ENCODE data around the gene SETDB1. TPM values are rescaled to one million over a fixed set of nuclear protein-coding genes. Genes with fewer than 3 reads are reported as not detected.
A peak's percentile ranks its signal among the peaks of the same experiment; 100 is the strongest.
"Not testable (repeated sequence)": the region's sequence is repeated elsewhere in the genome, so short reads cannot be mapped to it uniquely, and the experiment has no call there.

Gene SETDB1
- 10 to 100 TPM; 44.0 to 51.0 TPM for total RNA-seq
- total RNA-seq = 59.2 to 81.4 reads per million in 2 donors

GRCh38 chr1:150926097-150926741 lies at the start of gene SETDB1:
SETDB1 (plus strand) TSS chr1:150926363; CDS start chr1:150927715, 1,352 bp downstream.
- no peaks in the 10 kb centered on the region for H3K27me3 Mint-ChIP-seq
- peak within 1 kb of the TSS; percentile 95 for H3K4me3 Mint-ChIP-seq
- H3K36me3 Mint-ChIP-seq (ENCODE audit: low read depth) = peaks cover 13% of the 10 kb centered on the region
- no peaks in the 10 kb centered on the region for H3K9me3 ChIP-seq (ENCODE audit: control insufficient read depth, low read length, poor library complexity, severe bottlenecking)
- ATAC-seq = peak; percentile 97
- DNase-seq = peak; percentile 73 to 82 (median 80)
- H3K27ac Mint-ChIP-seq = peak within 1 kb of the TSS; percentile 94
- peaks cover 18% of the 10 kb centered on the region for H3K4me1 Mint-ChIP-seq

- peaks cover 10% of the 10 kb centered on the region for H3K27me3 Mint-ChIP-seq
- H3K36me3 Mint-ChIP-seq (ENCODE audit: low read depth); H3K9me3 ChIP-seq (ENCODE audit: control insufficient read depth, low read length, poor library complexity, severe bottlenecking); DNase-seq; ATAC-seq; H3K27ac Mint-ChIP-seq; H3K4me3 Mint-ChIP-seq: not testable (repeated sequence)
- H3K4me1 Mint-ChIP-seq = peaks cover 18% of the 10 kb centered on the region
These were observed 47.2 kb upstream of the SETDB1 start for GRCh38 chr1:150878931-150879330.

GRCh38 chr1:150881331-150882070 lies 44.7 kb upstream of the SETDB1 start:
- Mint-ChIP-seq H3K27ac (no peak overlapping the region), H3K27me3 (peaks cover 10% of the 10 kb centered on the region), H3K4me1 (peaks cover 5% of the 10 kb centered on the region), H3K36me3 (ENCODE audit: low read depth) (no peaks in the 10 kb centered on the region), H3K4me3 (no peak overlapping the region)
- DNase-seq (no peak), ATAC-seq (no peak)
- H3K9me3 ChIP-seq (ENCODE audit: control insufficient read depth, low read length, poor library complexity, severe bottlenecking) = no peaks in the 10 kb centered on the region

GRCh38 chr1:150883121-150883520 lies 43.0 kb upstream of the SETDB1 start:
- Mint-ChIP-seq H3K27me3 (peaks cover 10% of the 10 kb centered on the region), H3K27ac (peak overlapping the region; percentile 19)
- H3K36me3 Mint-ChIP-seq (ENCODE audit: low read depth); H3K4me3 Mint-ChIP-seq; H3K9me3 ChIP-seq (ENCODE audit: control insufficient read depth, low read length, poor library complexity, severe bottlenecking); H3K4me1 Mint-ChIP-seq; DNase-seq; ATAC-seq: not testable (repeated sequence)

GRCh38 chr1:150887018-150887417 lies 39.1 kb upstream of the SETDB1 start, which contains the start of gene CTXND2:
CTXND2 (plus strand) TSS chr1:150887136; CDS start chr1:150912315, 25,179 bp downstream.
- Mint-ChIP-seq H3K4me1 (peaks cover 21% of the 10 kb centered on the region), H3K4me3 (no peak within 1 kb of the TSS), H3K27me3 (peaks cover 10% of the 10 kb centered on the region), H3K27ac (no peak within 1 kb of the TSS), H3K36me3 (ENCODE audit: low read depth) (peaks cover 3% of the 10 kb centered on the region)
- DNase-seq (no peak), ATAC-seq (no peak)
- no peaks in the 10 kb centered on the region for H3K9me3 ChIP-seq (ENCODE audit: control insufficient read depth, low read length, poor library complexity, severe bottlenecking)

- DNase-seq (no peak), ATAC-seq (no peak)
- H3K4me1 Mint-ChIP-seq = peaks cover 18% of the 10 kb centered on the region
- no peak overlapping the region for H3K4me3 Mint-ChIP-seq
- H3K36me3 Mint-ChIP-seq (ENCODE audit: low read depth) = peaks cover 3% of the 10 kb centered on the region
- no peak overlapping the region for H3K27ac Mint-ChIP-seq
- peaks cover 2% of the 10 kb centered on the region for H3K27me3 Mint-ChIP-seq
- H3K9me3 ChIP-seq (ENCODE audit: control insufficient read depth, low read length, poor library complexity, severe bottlenecking) = no peaks in the 10 kb centered on the region
These were observed 37.4 kb upstream of the SETDB1 start for GRCh38 chr1:150888727-150889126.

GRCh38 chr1:150890033-150890416 lies 36.1 kb upstream of the SETDB1 start:
- H3K9me3 ChIP-seq (ENCODE audit: control insufficient read depth, low read length, poor library complexity, severe bottlenecking) = no peaks in the 10 kb centered on the region
- H3K27me3 Mint-ChIP-seq = no peaks in the 10 kb centered on the region
- peak; percentile 61 for ATAC-seq
- H3K4me1 Mint-ChIP-seq = peaks cover 16% of the 10 kb centered on the region
- no peak for DNase-seq
- no peak overlapping the region for H3K27ac Mint-ChIP-seq
- H3K4me3 Mint-ChIP-seq = peak overlapping the region; percentile 49
- peaks cover 3% of the 10 kb centered on the region for H3K36me3 Mint-ChIP-seq (ENCODE audit: low read depth)

- ATAC-seq (no peak), DNase-seq (no peak)
- H3K27ac Mint-ChIP-seq = no peak overlapping the region
- H3K27me3 Mint-ChIP-seq = peaks cover 17% of the 10 kb centered on the region
- no peaks in the 10 kb centered on the region for H3K9me3 ChIP-seq (ENCODE audit: control insufficient read depth, low read length, poor library complexity, severe bottlenecking)
- peaks cover 3% of the 10 kb centered on the region for H3K36me3 Mint-ChIP-seq (ENCODE audit: low read depth)
- H3K4me1 Mint-ChIP-seq = peaks cover 16% of the 10 kb centered on the region
- no peak overlapping the region for H3K4me3 Mint-ChIP-seq
These were observed 32.7 kb upstream of the SETDB1 start for GRCh38 chr1:150893336-150893913.

GRCh38 chr1:150895618-150896017 lies 30.5 kb upstream of the SETDB1 start:
- no peaks in the 10 kb centered on the region for H3K9me3 ChIP-seq (ENCODE audit: control insufficient read depth, low read length, poor library complexity, severe bottlenecking)
- Mint-ChIP-seq H3K27ac (no peak overlapping the region), H3K4me1 (peaks cover 5% of the 10 kb centered on the region), H3K27me3 (peaks cover 17% of the 10 kb centered on the region), H3K36me3 (ENCODE audit: low read depth) (no peaks in the 10 kb centered on the region), H3K4me3 (no peak overlapping the region)
- DNase-seq (no peak), ATAC-seq (no peak)

GRCh38 chr1:150899795-150900194 lies 26.4 kb upstream of the SETDB1 start:
- not testable (repeated sequence) for H3K4me3 Mint-ChIP-seq; H3K27ac Mint-ChIP-seq; H3K4me1 Mint-ChIP-seq; H3K9me3 ChIP-seq (ENCODE audit: control insufficient read depth, low read length, poor library complexity, severe bottlenecking); ATAC-seq; H3K36me3 Mint-ChIP-seq (ENCODE audit: low read depth); DNase-seq
- H3K27me3 Mint-ChIP-seq = peaks cover 17% of the 10 kb centered on the region

- no peaks in the 10 kb centered on the region for H3K27me3 Mint-ChIP-seq
- H3K9me3 ChIP-seq (ENCODE audit: control insufficient read depth, low read length, poor library complexity, severe bottlenecking) = no peaks in the 10 kb centered on the region
- H3K4me3 Mint-ChIP-seq = no peak overlapping the region
- H3K4me1 Mint-ChIP-seq = no peaks in the 10 kb centered on the region
- H3K36me3 Mint-ChIP-seq (ENCODE audit: low read depth) = no peaks in the 10 kb centered on the region
- H3K27ac Mint-ChIP-seq = no peak overlapping the region
- DNase-seq (no peak), ATAC-seq (no peak)
These were observed 23.8 kb upstream of the SETDB1 start for GRCh38 chr1:150902346-150902745.

GRCh38 chr1:150902751-150903150 lies 23.4 kb upstream of the SETDB1 start:
- H3K4me3 Mint-ChIP-seq = no peak overlapping the region
- H3K27ac Mint-ChIP-seq = no peak overlapping the region
- H3K9me3 ChIP-seq (ENCODE audit: control insufficient read depth, low read length, poor library complexity, severe bottlenecking) = no peaks in the 10 kb centered on the region
- H3K27me3 Mint-ChIP-seq = no peaks in the 10 kb centered on the region
- DNase-seq = no peak
- no peaks in the 10 kb centered on the region for H3K36me3 Mint-ChIP-seq (ENCODE audit: low read depth)
- H3K4me1 Mint-ChIP-seq = no peaks in the 10 kb centered on the region
- no peak for ATAC-seq

- Mint-ChIP-seq H3K36me3 (ENCODE audit: low read depth) (no peaks in the 10 kb centered on the region), H3K4me1 (no peaks in the 10 kb centered on the region), H3K27ac (no peak overlapping the region), H3K4me3 (no peak overlapping the region), H3K27me3 (no peaks in the 10 kb centered on the region)
- DNase-seq = no peak
- no peaks in the 10 kb centered on the region for H3K9me3 ChIP-seq (ENCODE audit: control insufficient read depth, low read length, poor library complexity, severe bottlenecking)
- no peak for ATAC-seq
These were observed 20.9 kb upstream of the SETDB1 start for GRCh38 chr1:150905301-150905700.
